Measurements from ENCODE around the gene SNAPC3. TPM values are rescaled to one million over a fixed set of nuclear protein-coding genes. Genes with fewer than 3 reads are reported as not detected.

The SNAPC3 gene
- total and polyA plus RNA-seq, 2 donors from 2014 or later, result 16.3 to 27.2 TPM

DNA sequence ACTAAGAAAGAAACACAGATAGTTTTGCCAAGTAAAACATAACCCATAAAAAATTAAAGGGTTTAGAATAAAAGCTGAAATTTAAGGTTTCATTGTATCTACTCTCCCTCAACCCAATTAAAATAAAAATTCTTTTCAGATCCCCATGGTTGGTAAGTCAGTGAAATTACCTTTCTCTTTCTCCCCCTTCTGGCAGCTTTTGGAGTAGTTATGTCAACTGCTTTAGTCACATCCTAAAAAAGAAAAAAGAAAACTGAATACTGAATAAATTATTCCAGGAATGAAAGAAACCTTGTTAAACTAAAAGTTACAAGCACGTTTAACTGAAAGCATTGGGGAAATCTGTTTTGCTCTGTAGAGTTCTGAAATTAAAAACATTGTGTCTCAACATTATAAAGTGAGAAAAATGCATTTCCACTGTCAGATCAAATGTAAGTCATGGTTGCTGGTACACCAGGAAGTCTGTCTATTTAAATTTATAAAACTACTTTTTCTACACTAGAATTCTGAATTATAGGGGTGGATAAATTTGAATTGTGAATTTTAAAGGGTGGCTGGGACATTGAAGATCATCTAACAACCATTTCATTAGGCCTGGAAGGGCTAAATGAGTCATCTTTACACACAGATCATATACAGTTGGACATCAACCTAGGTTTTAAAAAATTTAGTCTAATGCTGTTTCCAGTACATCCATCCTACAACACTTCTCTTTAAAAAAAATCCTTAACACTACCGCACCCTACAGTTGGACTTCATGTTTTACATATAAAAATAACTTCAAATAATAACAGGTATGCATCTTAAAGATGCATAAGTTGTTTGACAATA is 63.4 kb downstream of the SNAPC3 start:
- FAIRE-seq (peak; percentile 30), DNase-seq (peak in 2 of 5 donors; percentile 47 to 62)
- H3K27me3 ChIP-seq (ENCODE audit: control insufficient read depth, insufficient read depth, low read length), result no peaks in the 10 kb centered on the region
- intact Hi-C loops (cut with DNase I), result no loop called here
- H3K36me3 ChIP-seq (ENCODE audit: control insufficient read depth in 2 of 3, insufficient read depth in 3 of 3, low read length in 3 of 3), result peaks cover 0 to 10% (median 0%) of the 10 kb centered on the region in 3 donors
- H3K4me1 ChIP-seq (ENCODE audit: control insufficient read depth in 2 of 3, insufficient read depth in 2 of 3, low read depth in 1 of 3, low read length in 3 of 3), result no peaks in the 10 kb centered on the region
- no peak overlapping the region for H3K27ac ChIP-seq (ENCODE audit: low read depth in 2 of 2, low read length in 2 of 2)
- H3K9me3 ChIP-seq (ENCODE audit: control insufficient read depth in 2 of 3, insufficient read depth in 1 of 3, low read length in 3 of 3), result no peaks in the 10 kb centered on the region
- H3K9ac ChIP-seq (ENCODE audit: low read length in 3 of 3), result no peak overlapping the region
- no peak overlapping the region for H3K4me3 ChIP-seq (ENCODE audit: low read length in 3 of 3)
- TF ChIP-seq, protein P1, sequence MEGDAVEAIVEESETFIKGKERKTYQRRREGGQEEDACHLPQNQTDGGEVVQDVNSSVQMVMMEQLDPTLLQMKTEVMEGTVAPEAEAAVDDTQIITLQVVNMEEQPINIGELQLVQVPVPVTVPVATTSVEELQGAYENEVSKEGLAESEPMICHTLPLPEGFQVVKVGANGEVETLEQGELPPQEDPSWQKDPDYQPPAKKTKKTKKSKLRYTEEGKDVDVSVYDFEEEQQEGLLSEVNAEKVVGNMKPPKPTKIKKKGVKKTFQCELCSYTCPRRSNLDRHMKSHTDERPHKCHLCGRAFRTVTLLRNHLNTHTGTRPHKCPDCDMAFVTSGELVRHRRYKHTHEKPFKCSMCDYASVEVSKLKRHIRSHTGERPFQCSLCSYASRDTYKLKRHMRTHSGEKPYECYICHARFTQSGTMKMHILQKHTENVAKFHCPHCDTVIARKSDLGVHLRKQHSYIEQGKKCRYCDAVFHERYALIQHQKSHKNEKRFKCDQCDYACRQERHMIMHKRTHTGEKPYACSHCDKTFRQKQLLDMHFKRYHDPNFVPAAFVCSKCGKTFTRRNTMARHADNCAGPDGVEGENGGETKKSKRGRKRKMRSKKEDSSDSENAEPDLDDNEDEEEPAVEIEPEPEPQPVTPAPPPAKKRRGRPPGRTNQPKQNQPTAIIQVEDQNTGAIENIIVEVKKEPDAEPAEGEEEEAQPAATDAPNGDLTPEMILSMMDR (IDR thresholded peaks at IDR 0.05; ENCODE audit: borderline replicate concordance, extremely low read depth, insufficient read depth), result peak; percentile 49

- TF ChIP-seq, protein P1 (IDR thresholded peaks at IDR 0.05; ENCODE audit: borderline replicate concordance, extremely low read depth, insufficient read depth), result no peak
- H3K27ac ChIP-seq (ENCODE audit: low read depth in 2 of 2, low read length in 2 of 2), result no peak overlapping the region
- H3K4me1 ChIP-seq (ENCODE audit: control insufficient read depth in 2 of 3, insufficient read depth in 2 of 3, low read depth in 1 of 3, low read length in 3 of 3), result peaks cover 0 to 20% (median 0%) of the 10 kb centered on the region in 3 donors
- intact Hi-C loops (cut with DNase I), result no loop called here
- H3K9me3 ChIP-seq (ENCODE audit: control insufficient read depth in 2 of 3, insufficient read depth in 1 of 3, low read length in 3 of 3), result no peaks in the 10 kb centered on the region
- no peaks in the 10 kb centered on the region for H3K36me3 ChIP-seq (ENCODE audit: control insufficient read depth in 2 of 3, insufficient read depth in 3 of 3, low read length in 3 of 3)
- DNase-seq (no peak), FAIRE-seq (no peak)
- H3K9ac ChIP-seq (ENCODE audit: low read length in 3 of 3), result no peak overlapping the region
- H3K4me3 ChIP-seq (ENCODE audit: low read length in 3 of 3), result no peak overlapping the region
- no peaks in the 10 kb centered on the region for H3K27me3 ChIP-seq (ENCODE audit: control insufficient read depth, insufficient read depth, low read length)
Observed at GRCh38 chr9:15491950-15492349, 69.3 kb downstream of the SNAPC3 start.

DNA sequence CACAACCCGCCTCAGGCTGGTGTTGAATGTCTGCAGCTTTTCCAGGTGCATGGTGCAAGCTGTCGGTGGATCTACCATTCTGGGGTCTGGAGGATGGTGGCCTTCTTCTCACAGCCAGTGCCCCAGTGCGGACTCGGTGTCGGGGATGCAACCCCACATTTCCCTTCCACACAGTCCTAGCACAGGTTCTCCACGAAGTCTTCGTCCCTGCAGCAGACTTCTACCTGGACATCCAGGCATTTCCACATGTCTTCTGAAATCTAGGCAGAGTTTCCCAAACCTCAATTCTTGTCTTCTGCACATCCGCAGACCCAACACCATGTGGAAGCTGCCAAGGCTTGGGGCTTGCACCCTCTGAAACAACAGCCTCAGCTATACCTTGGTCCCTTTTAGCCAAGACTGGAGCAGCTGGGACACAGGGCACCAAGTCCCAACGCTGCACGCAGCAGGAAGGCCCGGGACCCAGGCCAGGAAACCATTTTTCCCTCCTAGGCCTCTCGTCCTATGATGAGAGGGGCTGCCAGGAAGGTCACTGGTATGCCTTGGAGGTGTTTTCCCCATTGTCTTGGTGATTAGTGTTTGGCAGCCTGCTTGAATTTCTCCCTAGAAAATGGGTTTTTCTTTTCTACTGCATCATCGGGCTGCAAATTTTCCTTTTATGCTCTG is 69.9 kb downstream of the SNAPC3 start:
- Histone ChIP-seq H3K4me1 (ENCODE audit: control insufficient read depth in 2 of 3, insufficient read depth in 2 of 3, low read depth in 1 of 3, low read length in 3 of 3) (peaks cover 0 to 20% (median 0%) of the 10 kb centered on the region in 3 donors), H3K27ac (ENCODE audit: low read depth in 2 of 2, low read length in 2 of 2) (no peak overlapping the region), H3K27me3 (ENCODE audit: control insufficient read depth, insufficient read depth, low read length) (no peaks in the 10 kb centered on the region), H3K4me3 (ENCODE audit: low read length in 3 of 3) (no peak overlapping the region), H3K36me3 (ENCODE audit: control insufficient read depth in 2 of 3, insufficient read depth in 3 of 3, low read length in 3 of 3) (no peaks in the 10 kb centered on the region), H3K9me3 (ENCODE audit: control insufficient read depth in 2 of 3, insufficient read depth in 1 of 3, low read length in 3 of 3) (no peaks in the 10 kb centered on the region), H3K9ac (ENCODE audit: low read length in 3 of 3) (no peak overlapping the region)
- intact Hi-C loops (cut with DNase I), result no loop called here
- FAIRE-seq (no peak), DNase-seq (no peak)
- TF ChIP-seq, protein P1 (IDR thresholded peaks at IDR 0.05; ENCODE audit: borderline replicate concordance, extremely low read depth, insufficient read depth), result no peak

Data from kidney (tissue), 14 donors.